ENCODE measurements around the gene GRID1.

DNA sequence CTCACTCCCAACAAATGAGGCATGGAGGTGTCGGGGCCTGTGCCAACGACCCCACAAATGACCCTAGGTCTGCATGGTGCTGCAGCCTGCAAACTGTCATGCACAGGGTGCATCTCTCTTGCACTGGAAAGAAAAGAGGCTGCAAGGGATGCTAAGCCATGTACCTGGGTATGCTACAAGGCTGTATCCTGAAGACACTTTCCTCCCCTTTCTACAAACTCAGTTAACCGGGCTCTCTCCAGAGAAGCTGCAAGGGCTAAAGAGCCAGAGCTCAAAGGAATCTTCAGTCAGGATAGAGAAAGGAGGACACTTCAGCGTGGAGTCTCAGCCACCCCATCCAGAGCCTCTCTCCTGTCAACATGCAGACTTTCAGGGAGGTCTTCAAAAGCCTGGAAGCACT, 449.0 kb downstream of the GRID1 start:
- TF ChIP-seq, protein P1, sequence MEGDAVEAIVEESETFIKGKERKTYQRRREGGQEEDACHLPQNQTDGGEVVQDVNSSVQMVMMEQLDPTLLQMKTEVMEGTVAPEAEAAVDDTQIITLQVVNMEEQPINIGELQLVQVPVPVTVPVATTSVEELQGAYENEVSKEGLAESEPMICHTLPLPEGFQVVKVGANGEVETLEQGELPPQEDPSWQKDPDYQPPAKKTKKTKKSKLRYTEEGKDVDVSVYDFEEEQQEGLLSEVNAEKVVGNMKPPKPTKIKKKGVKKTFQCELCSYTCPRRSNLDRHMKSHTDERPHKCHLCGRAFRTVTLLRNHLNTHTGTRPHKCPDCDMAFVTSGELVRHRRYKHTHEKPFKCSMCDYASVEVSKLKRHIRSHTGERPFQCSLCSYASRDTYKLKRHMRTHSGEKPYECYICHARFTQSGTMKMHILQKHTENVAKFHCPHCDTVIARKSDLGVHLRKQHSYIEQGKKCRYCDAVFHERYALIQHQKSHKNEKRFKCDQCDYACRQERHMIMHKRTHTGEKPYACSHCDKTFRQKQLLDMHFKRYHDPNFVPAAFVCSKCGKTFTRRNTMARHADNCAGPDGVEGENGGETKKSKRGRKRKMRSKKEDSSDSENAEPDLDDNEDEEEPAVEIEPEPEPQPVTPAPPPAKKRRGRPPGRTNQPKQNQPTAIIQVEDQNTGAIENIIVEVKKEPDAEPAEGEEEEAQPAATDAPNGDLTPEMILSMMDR (conservative IDR thresholded peaks at IDR 0.05; ENCODE audit: low read depth, low read length) = no peak
- TF ChIP-seq EZH2 (IDR thresholded peaks at IDR 0.05; ENCODE audit: low read length, unreplicated experiment) (no peak), EZH2phosphoT487 (IDR thresholded peaks at IDR 0.05; ENCODE audit: borderline replicate concordance, low read length) (no peak)

All from PC-3 (cell line).